GM12878 (cell line): Measurements from ENCODE around the gene ZNF407. TPM values are rescaled to one million over a fixed set of nuclear protein-coding genes. Genes with fewer than 3 reads are reported as not detected.

Experiments
- ATAC-seq: fragments of 200-7000 bp; cut with Tn5 transposase; 3 replicates; pipeline ENCODE4 v1.9.1; 2020; ENCODE audit warnings: mild to moderate bottlenecking, moderate library complexity
- BruUV-seq: library from RNA; stranded (reverse); fragments of 400-500 nt; replicated peaks from 2 replicates; lab custom pipeline; 2021; lab: Mats Ljungman, UMichigan
- CTCF ChIA-PET: fragments of 300-600 bp; sonication (Branson Sonifier 250); formaldehyde crosslinking; extraction: SDS; loops from one replicate; lab custom pipeline; 2021; ENCODE audit warnings: inconsistent platforms; lab: Yijun Ruan, JAX
- POLR2A ChIA-PET: fragments of 350-600 bp; formaldehyde crosslinking; extraction: SDS; loops from one replicate; lab custom pipeline; 2021; ENCODE audit warnings: inconsistent platforms; lab: Charles Lee
- RAD21 ChIA-PET: fragments of 300-600 bp; sonication (Branson Sonifier 250); formaldehyde crosslinking; loops from one replicate; lab custom pipeline; 2023; ENCODE audit warnings: antibody characterized with exemption; ENCODE audit not compliant: unreplicated experiment; lab: Charles Lee
- SMC1A ChIA-PET: fragments of 300-600 bp; sonication (Branson Sonifier 250); formaldehyde crosslinking; loops from one replicate; lab custom pipeline; 2023; ENCODE audit not compliant: unreplicated experiment, uncharacterized antibody; lab: Charles Lee
- DNase-seq: peaks from one replicate; pipeline ENCODE4 v3.0.0-alpha.2; 2011; ENCODE audit warnings: low read depth, low spot score
- FAIRE-seq: peaks from 3 replicates; lab custom pipeline; 2011; peaks lifted over from hg19 to GRCh38; lab: Jason Lieb, UNC
- H2AFZ ChIP-seq: 2 replicates; pipeline ENCODE4 v1.6.0; 2011; ENCODE audit warnings: low read depth, low read length, control low read depth; ENCODE audit not compliant: control insufficient read depth
- H3K27ac ChIP-seq: 2 replicates; pipeline ENCODE4 v1.5.1; 2011; ENCODE audit warnings: control low read depth; ENCODE audit not compliant: control insufficient read depth, insufficient read depth
- H3K27me3 ChIP-seq, 2 experiments: replicated peaks in 1 of 2; 2 replicates each; pipeline versions ENCODE4 v1.6.0 to v1.6.1; 2011; ENCODE audit warnings: low read length in 1 of 2; ENCODE audit not compliant: control insufficient read depth in 2 of 2, insufficient read depth in 2 of 2
- H3K36me3 ChIP-seq, 2 experiments: 2 replicates each; pipeline ENCODE4 v1.5.1; 2011; ENCODE audit warnings: low read length in 1 of 2; ENCODE audit not compliant: control insufficient read depth in 2 of 2, insufficient read depth in 2 of 2
- H3K4me1 ChIP-seq: 2 replicates; pipeline ENCODE4 v1.6.1; 2011; ENCODE audit warnings: mild to moderate bottlenecking, low read length, moderate library complexity, mixed read lengths; ENCODE audit not compliant: control insufficient read depth, insufficient read depth
- H3K4me2 ChIP-seq: 2 replicates; pipeline ENCODE4 v1.6.0; 2011; ENCODE audit warnings: control low read depth; ENCODE audit not compliant: control insufficient read depth, insufficient read depth
- H3K4me3 ChIP-seq: fragments of 200-600 bp; sonication (generic); 2 replicates; pipeline ENCODE4 v1.5.1; 2016
- H3K79me2 ChIP-seq: 2 replicates; pipeline ENCODE4 v1.6.0; 2011; ENCODE audit warnings: low read length; ENCODE audit not compliant: control insufficient read depth, insufficient read depth
- H3K9ac ChIP-seq: 2 replicates; pipeline ENCODE4 v1.8.0; 2011; ENCODE audit warnings: low read length, control low read depth, mixed read lengths; ENCODE audit not compliant: control insufficient read depth, insufficient read depth
- H3K9me3 ChIP-seq: replicated peaks from 3 replicates; pipeline ENCODE4 v1.5.1; 2011; ENCODE audit warnings: mild to moderate bottlenecking, low read length; ENCODE audit not compliant: control insufficient read depth, insufficient read depth
- H4K20me1 ChIP-seq: 2 replicates; pipeline ENCODE4 v1.6.0; 2011; ENCODE audit not compliant: control insufficient read depth, insufficient read depth
- BCL3 ChIP-seq: IDR thresholded peaks from 2 replicates; pipeline ENCODE4 v1.6.1; 2011; ENCODE audit warnings: borderline replicate concordance, low read depth, mild to moderate bottlenecking, moderate library complexity, low read length; ENCODE audit not compliant: insufficient read depth, poor library complexity, severe bottlenecking
- GABPA ChIP-seq: IDR thresholded peaks from 2 replicates; pipeline ENCODE4 v1.6.1; 2014; ENCODE audit warnings: antibody characterized with exemption, low read depth, mild to moderate bottlenecking, inconsistent platforms
- KAT2A ChIP-seq: conservative IDR thresholded peaks from 2 replicates; pipeline ENCODE4 v1.6.1; 2011; ENCODE audit warnings: low read depth, low read length; ENCODE audit not compliant: control insufficient read depth
- MAX ChIP-seq: IDR thresholded peaks from 2 replicates; pipeline ENCODE4 v1.6.1; 2012; ENCODE audit warnings: low read depth, low read length, improper control_type of control experiment
- MYB ChIP-seq: fragments of 150-350 bp; IDR thresholded peaks from 2 replicates; pipeline ENCODE4 v1.6.1; 2014; ENCODE audit warnings: mild to moderate bottlenecking, low read depth, low read length, borderline replicate concordance
- POLR2AphosphoS5 ChIP-seq: IDR thresholded peaks from 2 replicates; pipeline ENCODE4 v1.6.1; 2011; ENCODE audit warnings: mild to moderate bottlenecking, low read length, inconsistent platforms
- SIX5 ChIP-seq: IDR thresholded peaks from 2 replicates; pipeline ENCODE4 v1.6.1; 2011; ENCODE audit warnings: mild to moderate bottlenecking, low read depth, low read length, moderate library complexity; ENCODE audit not compliant: severe bottlenecking
- SMC3 ChIP-seq: IDR thresholded peaks from 2 replicates; pipeline ENCODE4 v1.6.1; 2011; ENCODE audit warnings: low read length, improper control_type of control experiment, borderline replicate concordance
- SP1 ChIP-seq: IDR thresholded peaks from one replicate; pipeline ENCODE4 v1.6.1; 2011; ENCODE audit warnings: low read depth, low read length
- SREBF2 ChIP-seq: IDR thresholded peaks from 2 replicates; pipeline ENCODE4 v1.6.1; 2012; ENCODE audit warnings: mild to moderate bottlenecking, low read length
- TCF3 ChIP-seq: IDR thresholded peaks from 2 replicates; pipeline ENCODE4 v1.6.1; 2012; ENCODE audit warnings: low read depth, mild to moderate bottlenecking, low read length, borderline replicate concordance; ENCODE audit not compliant: insufficient read depth
- WRNIP1 ChIP-seq: IDR thresholded peaks from 2 replicates; pipeline ENCODE4 v1.6.1; 2011; ENCODE audit warnings: low read depth, low read length, improper control_type of control experiment, borderline replicate concordance
- YBX1 ChIP-seq: fragments of 450-650 bp; IDR thresholded peaks from 2 replicates; pipeline ENCODE4 v1.6.1; 2016; ENCODE audit warnings: antibody characterized with exemption
- ZBED1 ChIP-seq: IDR thresholded peaks from 2 replicates; pipeline ENCODE4 v1.6.1; 2016; ENCODE audit warnings: borderline replicate concordance
- ZNF217 ChIP-seq: fragments of 450-650 bp; IDR thresholded peaks from 2 replicates; pipeline ENCODE4 v1.6.1; 2017; ENCODE audit warnings: antibody characterized with exemption, mild to moderate bottlenecking
- ZNF592 ChIP-seq: fragments of 450-650 bp; IDR thresholded peaks from 2 replicates; pipeline ENCODE4 v1.6.1; 2017; ENCODE audit warnings: mild to moderate bottlenecking, moderate library complexity
- WGBS: methylation state at CpG from one replicate; pipeline ENCODE4 v1.1.6; 2016; ENCODE audit warnings: low lambda C conversion rate; ENCODE audit not compliant: insufficient replicate concordance, insufficient coverage; ENCODE audit errors: missing lambda C conversion rate; 5-methylcytosine and 5-hydroxymethylcytosine counted together
- in situ Hi-C: fragments of 300-500 bp; cut with MboI; formaldehyde crosslinking; loops from 9 replicates; pipeline ENCODE4 v1.14.3; 2018; ENCODE audit warnings: mixed read lengths
- intact Hi-C: fragments of 100-400 bp; cut with micrococcal nuclease; formaldehyde crosslinking; loops from one replicate; pipeline ENCODE4 v1.14.2; 2022; ENCODE audit not compliant: unreplicated experiment
- polyA plus RNA-seq, 11 experiments: library from polyadenylated mRNA; depleted of rRNA in 4 of 11; unstranded in 6 of 11; stranded (reverse) in 5 of 11; fragments of >200 nt; fragmentation: Nextera tagmentation in 4 of 11; fragmentation: Illumina TruSeq in 1 of 11; extraction: Ambion mirVana in 4 of 11; extraction: Trizol in 1 of 11; gene quantifications; 1 replicate in 1 of 11; 2 replicates in 10 of 11; pipeline versions ENCODE4 v1.2.1 to v1.2.3, GENCODE V29; 2011 to 2016; ENCODE audit warnings: inconsistent platforms in 2 of 11, missing spikeins in 2 of 11, low read depth in 1 of 11
- total RNA-seq, 4 experiments: library from RNA; depleted of rRNA in 3 of 4; stranded (reverse); fragments of >200 nt in 3 of 4; fragmentation: Illumina TruSeq in 1 of 4; extraction: Trizol in 1 of 4; gene quantifications; 2 replicates each; pipeline versions ENCODE4 v1.2.1 to v1.2.3, GENCODE V29; 2013 to 2021

Gene ZNF407
- total and polyA plus RNA-seq, 10 of the 15 experiments (the other 5 are each of a cell fraction or from before 2014, with no cell fraction given): 0.69 to 11.6 (median 5.3) TPM

GRCh38 chr18:75029481-75029880 lies 431.8 kb downstream of the ZNF407 start (continued):
- TF ChIP-seq YBX1 (no peak), BCL3 (peak; percentile 92), TCF3 (peak; percentile 74; the same call in 1 of the 2 replicates), SIX5 (no peak), WRNIP1 (no peak), SP1 (no peak)

- WGBS: 94% methylated on average over 11 of the region's 11 CpGs
- BruUV-seq: no TSS peak
- Histone ChIP-seq H3K4me2 (no peak overlapping the region), H2AFZ (no peak overlapping the region), H3K27ac (no peak overlapping the region), H3K4me3 (no peak overlapping the region), H3K9ac (no peak overlapping the region), H3K9me3 (no peaks in the 10 kb centered on the region), H3K27me3 (no peaks in the 10 kb centered on the region), H3K4me1 (no peaks in the 10 kb centered on the region), H3K36me3 (no peaks in the 10 kb centered on the region), H4K20me1 (no peaks in the 10 kb centered on the region), H3K79me2 (no peaks in the 10 kb centered on the region)
- FAIRE-seq (no peak), DNase-seq (no peak), ATAC-seq (no peak)
- in situ Hi-C loops: no loop called here
- ChIA-PET CTCF (interaction anchor here (1.0 to 1.1 kb wide), 2 partner anchors 8 to 10 kb away, joined by 3 to 4 read pairs; no protein-coding TSS in a partner anchor), RAD21 (no interaction called here), POLR2A (no interaction called here), SMC1A (no interaction called here)
- intact Hi-C loops: no loop called here
- TF ChIP-seq GABPA: no peak
- TF ChIP-seq POLR2AphosphoS5: no peak
- no peak for TF ChIP-seq KAT2A
- no peak for TF ChIP-seq ZNF217
- no peak for TF ChIP-seq MYB
- no peak for TF ChIP-seq MAX
- no peak for TF ChIP-seq ZNF592
- TF ChIP-seq SMC3: no peak
- TF ChIP-seq ZBED1: no peak
- TF ChIP-seq SREBF2: no peak
Measured at GRCh38 chr18:75031717-75032317, 434.1 kb downstream of the ZNF407 start.
